Activated CD8-positive, alpha-beta memory T cell treated with anti-CD3 and anti-CD28 coated beads for 1 hour (primary cell): Measurements from ENCODE around the gene ORMDL2.
"Not testable (repeated sequence)": the region's sequence is repeated elsewhere in the genome, so short reads cannot be mapped to it uniquely, and the experiment has no call there.

Source experiments
- DNase-seq, 2 donors: peaks; one replicate each; pipeline ENCODE4 v3.0.0-alpha.2; 2020; ENCODE audit warnings: low read depth in 1 of 2; ENCODE audit errors: extremely low read depth in 1 of 2

The ORMDL2 gene

GRCh38 chr12:55827806-55828205 is 10.0 kb downstream of the ORMDL2 start:
- DNase-seq = no peak

GRCh38 chr12:55828357-55828756 is 10.5 kb downstream of the ORMDL2 start:
- no peak for DNase-seq

GRCh38 chr12:55829967-55830600 is 12.2 kb downstream of the ORMDL2 start:
- no peak for DNase-seq

- peak in 1 of 2 donors; percentile 40 for DNase-seq
These were observed 13.0 kb downstream of the ORMDL2 start for GRCh38 chr12:55830601-55831446.

GRCh38 chr12:55831447-55831815 is 13.6 kb downstream of the ORMDL2 start:
- no peak for DNase-seq

DNA sequence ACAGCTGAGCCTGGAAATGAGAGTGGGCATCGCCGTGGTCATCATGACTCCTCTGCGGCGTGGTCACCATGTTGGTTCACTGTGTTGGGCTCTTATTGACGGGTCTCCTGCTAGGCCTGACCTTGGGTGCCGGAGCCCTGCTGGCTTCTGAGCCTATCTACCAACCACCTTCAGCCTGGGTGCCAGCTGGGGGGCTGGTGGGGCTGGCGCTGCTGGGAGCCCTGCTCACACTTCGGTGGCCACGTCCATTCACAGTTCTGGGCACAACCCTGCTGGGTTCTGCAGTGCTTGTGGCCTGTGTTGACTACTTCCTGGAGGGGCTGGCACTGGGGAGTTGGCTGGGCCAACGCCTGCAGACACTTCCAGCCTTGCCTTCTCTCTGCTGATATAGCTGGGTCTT is 15.2 kb downstream of the ORMDL2 start:
- DNase-seq = no peak

DNA sequence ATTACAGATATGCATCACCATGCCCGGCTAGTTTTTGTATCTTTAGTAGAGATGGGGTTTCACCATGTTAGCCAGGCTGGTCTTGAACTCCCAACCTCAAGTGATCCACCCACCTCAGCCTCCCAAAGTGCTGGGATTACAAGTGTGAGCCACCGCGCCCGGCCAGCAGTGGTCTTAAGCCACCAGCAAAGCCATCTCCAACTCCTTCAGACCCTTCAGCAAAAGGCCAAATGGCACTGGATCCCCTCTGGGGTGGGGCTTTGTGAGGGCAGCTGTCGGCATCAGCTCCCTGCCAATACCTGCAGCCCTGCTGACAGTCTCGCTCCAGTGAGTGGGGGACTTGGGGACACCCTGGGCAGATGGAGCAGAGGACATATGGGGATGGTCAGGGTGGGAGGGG is 16.6 kb downstream of the ORMDL2 start:
- not testable (repeated sequence) for DNase-seq

DNA sequence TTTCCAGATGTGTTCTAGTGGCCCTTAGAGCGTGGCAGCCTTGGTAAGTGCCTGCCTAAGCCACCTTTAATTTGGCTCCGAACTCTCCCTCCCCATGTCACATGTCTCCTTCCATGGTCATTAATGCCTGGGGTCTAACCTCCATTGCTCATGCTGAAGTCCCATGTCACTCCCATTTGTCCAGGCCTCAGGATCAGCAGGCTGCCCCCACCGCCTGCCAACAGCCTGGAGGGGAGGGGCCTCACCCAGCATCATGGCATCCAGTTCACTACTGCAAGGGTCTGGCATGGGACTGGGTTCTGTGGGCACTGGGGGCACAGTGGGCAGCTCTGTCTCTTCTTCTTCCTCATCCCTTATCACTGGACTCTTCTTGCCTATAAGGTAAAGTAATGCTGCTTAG is 20.5 kb downstream of the ORMDL2 start:
- no peak for DNase-seq

DNA sequence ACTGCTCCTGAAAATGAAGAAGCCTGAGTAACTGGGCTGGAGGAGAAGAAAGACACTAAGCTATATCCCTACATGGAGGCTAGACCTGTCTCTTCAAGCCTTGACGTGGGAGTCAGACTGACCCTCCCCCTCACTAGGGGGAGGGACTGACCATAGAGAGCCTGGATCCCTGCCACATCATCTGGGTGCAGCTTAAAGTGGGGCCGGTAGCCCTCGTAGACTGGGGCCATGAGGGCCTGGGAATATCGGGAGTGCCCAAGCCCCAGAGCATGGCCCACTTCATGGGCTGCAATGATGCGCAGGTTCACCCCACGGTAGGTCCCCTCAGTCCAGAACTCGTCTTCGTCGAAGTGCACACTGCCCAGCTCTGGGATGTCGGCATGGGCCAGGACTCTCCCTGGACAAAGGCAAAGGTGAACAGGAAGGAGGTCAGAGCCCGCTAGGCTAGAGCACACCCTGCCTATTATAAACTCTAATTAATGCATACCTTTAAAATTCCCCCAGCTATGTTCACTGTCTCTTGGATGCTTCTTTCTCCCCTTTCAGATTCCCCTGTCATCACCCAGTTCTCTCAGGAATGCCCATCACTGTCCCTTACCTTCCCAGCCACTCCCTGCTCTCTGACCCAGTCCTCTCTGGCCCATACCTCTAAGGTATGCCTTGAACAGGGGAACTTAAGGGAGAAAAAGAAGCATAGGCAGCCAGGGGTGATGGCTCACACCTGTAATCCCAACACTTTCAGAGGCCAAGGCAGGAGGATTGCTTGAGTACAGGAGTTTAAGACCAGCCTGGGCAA is 21.7 kb downstream of the ORMDL2 start:
- no peak for DNase-seq

- no peak for DNase-seq
These were observed 22.9 kb downstream of the ORMDL2 start for GRCh38 chr12:55840581-55841351.

DNA sequence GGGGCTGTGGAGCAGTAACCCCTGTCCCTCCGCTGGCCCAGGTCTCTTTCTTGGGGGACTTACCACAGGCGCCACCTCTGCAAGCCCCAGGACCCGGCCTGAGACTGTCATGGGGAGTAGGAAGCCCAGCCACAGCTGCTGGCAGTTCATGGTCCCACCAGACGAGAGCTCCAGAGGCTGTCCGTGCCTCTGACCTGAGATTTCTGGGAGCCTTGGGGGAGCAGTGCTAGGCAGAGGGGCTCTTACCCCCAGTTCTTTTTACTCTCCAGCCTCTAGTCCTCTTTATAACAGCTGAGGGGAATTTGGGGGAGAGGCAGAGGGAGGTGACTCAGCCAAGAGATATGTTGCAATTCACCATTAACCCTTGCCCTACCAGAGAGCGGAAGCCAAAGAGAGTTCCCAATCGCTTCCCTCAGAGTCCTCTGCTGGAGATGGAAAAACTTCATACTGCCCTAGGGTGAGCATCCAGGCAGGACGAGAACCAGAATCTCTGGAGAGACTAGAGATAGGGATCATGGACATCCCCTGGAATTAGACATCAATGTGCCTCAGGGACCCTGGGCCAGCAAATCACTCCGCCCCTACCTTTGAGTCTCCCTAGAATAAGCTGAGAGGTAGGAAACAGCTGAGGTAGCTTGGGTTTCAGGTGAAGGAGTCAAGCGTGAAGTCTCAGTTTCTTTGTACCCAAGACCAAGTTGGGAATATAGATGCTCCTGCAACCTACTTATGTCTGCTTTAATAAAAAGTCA is 25.0 kb downstream of the ORMDL2 start, which contains the start of gene MMP19:
MMP19 (minus strand) TSS at position 256 of the 749 bp plus-strand sequence; CDS start at position 150, 106 bp downstream.
- no peak for DNase-seq

- no peak for DNase-seq
These were observed 25.6 kb downstream of the ORMDL2 start for GRCh38 chr12:55843431-55843830.

- DNase-seq = no peak
These were observed 27.1 kb downstream of the ORMDL2 start for GRCh38 chr12:55844961-55845360.

GRCh38 chr12:55845361-55845760 is 27.5 kb downstream of the ORMDL2 start:
- no peak for DNase-seq

- DNase-seq = no peak
These were observed 28.1 kb downstream of the ORMDL2 start for GRCh38 chr12:55845785-55846496.

GRCh38 chr12:55847033-55847432 is 29.2 kb downstream of the ORMDL2 start:
- no peak for DNase-seq

DNA sequence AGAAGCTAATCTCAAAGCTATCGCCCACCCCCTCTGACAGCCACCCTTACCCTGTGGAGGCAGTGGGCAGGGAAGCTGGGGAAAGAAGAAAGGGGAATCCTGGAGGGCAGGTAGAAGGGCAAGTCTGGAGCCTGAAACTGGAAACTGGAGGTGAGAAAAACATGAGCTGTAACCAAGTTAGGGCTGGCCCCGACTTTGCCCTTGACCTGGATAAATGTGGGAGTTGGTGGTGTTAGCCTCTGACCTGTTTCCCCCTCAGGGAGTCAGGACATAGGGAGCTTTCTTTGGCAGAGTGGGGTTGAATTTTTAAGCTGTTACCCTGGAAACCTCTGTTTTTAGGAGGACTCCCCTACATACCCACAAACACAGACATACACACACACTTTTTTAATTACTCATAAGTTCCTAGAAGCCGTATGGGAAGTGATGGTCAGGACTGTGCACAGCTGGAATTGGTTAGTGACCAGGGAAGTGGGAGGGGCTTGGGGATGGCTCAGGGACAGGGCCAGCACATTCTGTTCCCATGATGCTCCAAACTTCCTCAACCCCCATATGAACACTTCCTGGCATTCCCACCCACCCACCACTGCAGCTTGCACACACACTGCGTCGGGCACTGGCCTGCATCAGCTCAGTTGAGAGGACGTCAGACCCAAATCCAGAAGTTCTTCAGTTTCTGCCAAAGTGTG is 29.9 kb downstream of the ORMDL2 start:
- no peak for DNase-seq

DNA sequence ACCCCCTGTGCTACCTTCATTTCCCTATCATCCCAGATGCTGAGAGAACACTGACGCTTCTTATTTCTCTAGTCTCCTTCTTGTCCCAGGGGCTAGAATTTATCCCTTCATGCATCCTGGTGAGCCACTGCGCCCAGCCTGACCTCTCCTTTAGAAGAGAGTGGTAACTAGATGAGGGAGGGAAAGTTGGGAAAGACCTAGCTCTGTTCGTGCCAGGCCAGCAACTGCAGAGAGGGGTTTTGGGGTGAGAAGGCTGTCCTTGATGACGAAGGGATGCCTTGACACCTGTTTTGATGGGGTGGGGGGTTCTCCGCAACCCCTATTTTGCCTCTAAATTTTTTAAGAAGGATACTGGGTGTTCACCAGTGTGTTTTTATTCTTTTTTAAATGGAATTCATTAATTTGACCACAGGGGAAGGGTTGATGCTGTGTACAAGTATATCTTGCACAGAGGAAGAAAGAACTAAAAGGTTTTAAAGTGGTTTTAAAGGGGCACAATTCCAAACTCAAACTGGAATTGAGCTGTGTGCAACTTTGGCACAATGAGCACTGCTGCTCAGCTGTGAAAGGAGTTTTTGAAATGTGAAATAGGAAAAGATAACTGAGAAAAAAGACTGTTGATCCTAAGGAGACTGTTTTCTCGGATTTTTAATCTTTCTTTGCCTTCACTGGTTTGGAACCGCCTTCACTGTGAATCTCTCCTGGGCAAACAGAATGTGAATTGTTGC is 31.9 kb downstream of the ORMDL2 start:
- no peak for DNase-seq
